ENCODE data around the gene ADA.

ADA gene

DNA sequence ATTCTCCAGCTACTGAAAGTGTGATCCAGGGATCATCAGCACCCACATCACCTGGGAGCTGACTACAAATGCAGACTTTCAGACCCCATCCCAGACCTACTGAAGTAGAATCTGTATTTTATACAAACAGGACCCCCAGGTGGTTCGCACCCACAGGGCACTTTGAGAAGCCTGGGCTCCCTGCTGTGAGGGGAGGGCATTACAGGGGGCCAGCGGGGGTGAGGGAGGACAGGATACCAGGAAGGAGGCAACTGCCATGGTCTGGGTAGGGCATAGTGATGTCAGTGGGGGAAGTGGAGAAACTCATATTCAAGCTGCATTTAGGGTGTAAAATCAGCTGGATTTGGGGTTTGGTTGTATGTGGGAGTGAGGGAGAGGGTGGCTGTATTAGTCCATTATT lies 2.0 kb upstream of the ADA start:
- Histone ChIP-seq H3K27me3 (ENCODE audit: insufficient read depth, low read depth) (no peaks in the 10 kb centered on the region), H3K4me2 (no peak overlapping the region; the same call in 1 of the 2 replicates), H3K36me3 (ENCODE audit: insufficient read depth) (no peaks in the 10 kb centered on the region), H3K9ac (no peak overlapping the region), H2AFZ (ENCODE audit: low read depth) (no peak overlapping the region), H3K4me1 (ENCODE audit: low read depth, poor library complexity, severe bottlenecking) (peaks cover 31% of the 10 kb centered on the region), H3K4me3 (IDR thresholded peaks at IDR 0.05; ENCODE audit: insufficient read depth, low read depth, low read length) (no peak overlapping the region), H3K79me2 (ENCODE audit: insufficient read depth, low read depth) (peaks cover 29% of the 10 kb centered on the region), H4K20me1 (ENCODE audit: insufficient read depth) (no peaks in the 10 kb centered on the region), H3K27ac (no peak overlapping the region)
- TF ChIP-seq, protein P1, sequence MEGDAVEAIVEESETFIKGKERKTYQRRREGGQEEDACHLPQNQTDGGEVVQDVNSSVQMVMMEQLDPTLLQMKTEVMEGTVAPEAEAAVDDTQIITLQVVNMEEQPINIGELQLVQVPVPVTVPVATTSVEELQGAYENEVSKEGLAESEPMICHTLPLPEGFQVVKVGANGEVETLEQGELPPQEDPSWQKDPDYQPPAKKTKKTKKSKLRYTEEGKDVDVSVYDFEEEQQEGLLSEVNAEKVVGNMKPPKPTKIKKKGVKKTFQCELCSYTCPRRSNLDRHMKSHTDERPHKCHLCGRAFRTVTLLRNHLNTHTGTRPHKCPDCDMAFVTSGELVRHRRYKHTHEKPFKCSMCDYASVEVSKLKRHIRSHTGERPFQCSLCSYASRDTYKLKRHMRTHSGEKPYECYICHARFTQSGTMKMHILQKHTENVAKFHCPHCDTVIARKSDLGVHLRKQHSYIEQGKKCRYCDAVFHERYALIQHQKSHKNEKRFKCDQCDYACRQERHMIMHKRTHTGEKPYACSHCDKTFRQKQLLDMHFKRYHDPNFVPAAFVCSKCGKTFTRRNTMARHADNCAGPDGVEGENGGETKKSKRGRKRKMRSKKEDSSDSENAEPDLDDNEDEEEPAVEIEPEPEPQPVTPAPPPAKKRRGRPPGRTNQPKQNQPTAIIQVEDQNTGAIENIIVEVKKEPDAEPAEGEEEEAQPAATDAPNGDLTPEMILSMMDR (conservative IDR thresholded peaks at IDR 0.05; ENCODE audit: low read depth, low read length) = no peak

DNA sequence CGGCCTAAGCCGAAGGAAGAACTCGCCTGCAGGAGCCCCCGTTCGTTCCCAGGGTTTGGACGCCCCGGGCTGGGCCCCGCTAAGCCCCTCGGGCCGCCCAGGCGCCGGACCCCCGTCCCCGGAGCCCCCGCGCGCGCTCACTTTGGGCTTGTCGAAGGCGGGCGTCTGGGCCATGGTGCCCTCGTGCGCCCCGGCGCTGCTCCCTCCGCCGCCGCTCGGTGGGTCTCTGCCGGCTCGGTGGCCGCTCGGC lies 140 bp downstream of the ADA start:
- H3K4me1 ChIP-seq (ENCODE audit: low read depth, poor library complexity, severe bottlenecking) = peaks cover 52% of the 10 kb centered on the region
- peak overlapping the region; percentile 59 for H2AFZ ChIP-seq (ENCODE audit: low read depth)
- no peaks in the 10 kb centered on the region for H4K20me1 ChIP-seq (ENCODE audit: insufficient read depth)
- peak overlapping the region; percentile 31 for H3K4me3 ChIP-seq (IDR thresholded peaks at IDR 0.05; ENCODE audit: insufficient read depth, low read depth, low read length)
- H3K9ac ChIP-seq = peak overlapping the region; percentile 70
- no peaks in the 10 kb centered on the region for H3K36me3 ChIP-seq (ENCODE audit: insufficient read depth)
- TF ChIP-seq, protein P1 (conservative IDR thresholded peaks at IDR 0.05; ENCODE audit: low read depth, low read length) = no peak
- peaks cover 40% of the 10 kb centered on the region for H3K79me2 ChIP-seq (ENCODE audit: insufficient read depth, low read depth)
- peak overlapping the region; percentile 78 for H3K4me2 ChIP-seq
- no peaks in the 10 kb centered on the region for H3K27me3 ChIP-seq (ENCODE audit: insufficient read depth, low read depth)
- peak overlapping the region; percentile 61 for H3K27ac ChIP-seq

DNA sequence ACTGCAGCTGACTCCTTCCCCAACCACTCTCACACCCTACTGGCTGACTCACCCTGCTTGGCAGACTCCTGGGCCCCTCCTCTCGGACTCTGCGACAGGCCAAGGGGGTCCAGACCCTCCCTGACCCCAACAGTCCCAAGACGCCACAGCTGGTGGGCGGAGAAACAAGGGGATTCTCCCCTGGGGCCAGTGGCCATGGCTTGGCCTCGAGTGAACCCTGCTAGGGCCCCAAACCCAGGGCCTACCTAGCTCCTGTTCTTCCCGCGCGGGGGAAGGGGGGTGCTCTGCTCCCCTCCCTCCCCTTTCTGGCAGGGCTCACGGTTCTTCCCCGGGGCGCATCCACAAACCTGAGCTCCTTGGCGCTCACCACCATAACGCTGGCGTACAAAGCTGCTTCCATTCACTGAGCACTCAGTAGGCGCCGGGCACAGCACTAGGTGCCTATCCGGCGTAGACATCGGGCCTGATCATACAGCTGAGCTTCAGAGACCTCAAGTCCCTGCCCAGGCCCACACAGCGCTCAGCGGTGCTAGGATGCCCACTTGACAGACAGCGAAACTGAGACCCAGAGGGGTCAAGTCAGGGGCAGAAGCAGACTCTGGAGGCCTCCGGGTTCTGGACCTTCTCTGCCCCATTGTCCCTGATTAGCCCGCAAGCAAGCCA lies 597 bp downstream of the ADA start:
- TF ChIP-seq, protein P1 (conservative IDR thresholded peaks at IDR 0.05; ENCODE audit: low read depth, low read length) = no peak
- Histone ChIP-seq H3K4me1 (ENCODE audit: low read depth, poor library complexity, severe bottlenecking) (peaks cover 57% of the 10 kb centered on the region), H4K20me1 (ENCODE audit: insufficient read depth) (no peaks in the 10 kb centered on the region), H2AFZ (ENCODE audit: low read depth) (peak overlapping the region; percentile 59; the same call in 1 of the 2 replicates), H3K27me3 (ENCODE audit: insufficient read depth, low read depth) (no peaks in the 10 kb centered on the region), H3K4me2 (peak overlapping the region; percentile 78), H3K36me3 (ENCODE audit: insufficient read depth) (no peaks in the 10 kb centered on the region), H3K27ac (peak overlapping the region; percentile 61), H3K9ac (peak overlapping the region; percentile 70), H3K79me2 (ENCODE audit: insufficient read depth, low read depth) (peaks cover 40% of the 10 kb centered on the region), H3K4me3 (IDR thresholded peaks at IDR 0.05; ENCODE audit: insufficient read depth, low read depth, low read length) (peak overlapping the region; percentile 31)

DNA sequence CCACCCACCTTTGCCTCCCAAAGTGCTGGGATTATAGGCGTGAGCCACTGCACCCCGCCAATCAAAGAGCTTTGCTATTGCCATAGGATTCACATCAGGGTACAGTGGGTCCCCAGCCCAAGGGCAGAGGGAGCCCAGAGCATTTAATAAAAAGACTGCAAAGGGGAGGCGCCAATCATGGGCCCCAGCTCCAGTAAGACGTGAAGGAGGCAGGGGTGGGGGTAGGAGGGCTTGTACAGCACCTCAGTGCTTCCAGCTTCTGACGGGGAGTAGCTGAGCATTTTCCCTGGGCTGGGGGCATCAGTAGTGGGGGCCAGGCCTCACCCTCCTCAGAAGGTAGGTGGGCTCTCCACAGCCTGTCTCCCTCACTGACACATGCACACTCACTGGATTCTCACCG lies 1.5 kb downstream of the ADA start:
- H3K4me3 ChIP-seq (IDR thresholded peaks at IDR 0.05; ENCODE audit: insufficient read depth, low read depth, low read length) = no peak overlapping the region
- no peak overlapping the region for H2AFZ ChIP-seq (ENCODE audit: low read depth)
- H4K20me1 ChIP-seq (ENCODE audit: insufficient read depth) = no peaks in the 10 kb centered on the region
- H3K27ac ChIP-seq = peak overlapping the region; percentile 61; the same call in 1 of the 2 replicates
- peaks cover 47% of the 10 kb centered on the region for H3K79me2 ChIP-seq (ENCODE audit: insufficient read depth, low read depth)
- peaks cover 66% of the 10 kb centered on the region for H3K4me1 ChIP-seq (ENCODE audit: low read depth, poor library complexity, severe bottlenecking)
- no peaks in the 10 kb centered on the region for H3K36me3 ChIP-seq (ENCODE audit: insufficient read depth)
- TF ChIP-seq, protein P1 (conservative IDR thresholded peaks at IDR 0.05; ENCODE audit: low read depth, low read length) = no peak
- H3K27me3 ChIP-seq (ENCODE audit: insufficient read depth, low read depth) = no peaks in the 10 kb centered on the region
- peak overlapping the region; percentile 78 for H3K4me2 ChIP-seq
- H3K9ac ChIP-seq = no peak overlapping the region; the same call in 1 of the 2 replicates

Data from KMS-11 (cell line).